ENCODE data around the gene AK5.

Gene AK5, protein sequence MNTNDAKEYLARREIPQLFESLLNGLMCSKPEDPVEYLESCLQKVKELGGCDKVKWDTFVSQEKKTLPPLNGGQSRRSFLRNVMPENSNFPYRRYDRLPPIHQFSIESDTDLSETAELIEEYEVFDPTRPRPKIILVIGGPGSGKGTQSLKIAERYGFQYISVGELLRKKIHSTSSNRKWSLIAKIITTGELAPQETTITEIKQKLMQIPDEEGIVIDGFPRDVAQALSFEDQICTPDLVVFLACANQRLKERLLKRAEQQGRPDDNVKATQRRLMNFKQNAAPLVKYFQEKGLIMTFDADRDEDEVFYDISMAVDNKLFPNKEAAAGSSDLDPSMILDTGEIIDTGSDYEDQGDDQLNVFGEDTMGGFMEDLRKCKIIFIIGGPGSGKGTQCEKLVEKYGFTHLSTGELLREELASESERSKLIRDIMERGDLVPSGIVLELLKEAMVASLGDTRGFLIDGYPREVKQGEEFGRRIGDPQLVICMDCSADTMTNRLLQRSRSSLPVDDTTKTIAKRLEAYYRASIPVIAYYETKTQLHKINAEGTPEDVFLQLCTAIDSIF
- 7.3 to 20.0 reads per million in 2 donors for total RNA-seq

DNA sequence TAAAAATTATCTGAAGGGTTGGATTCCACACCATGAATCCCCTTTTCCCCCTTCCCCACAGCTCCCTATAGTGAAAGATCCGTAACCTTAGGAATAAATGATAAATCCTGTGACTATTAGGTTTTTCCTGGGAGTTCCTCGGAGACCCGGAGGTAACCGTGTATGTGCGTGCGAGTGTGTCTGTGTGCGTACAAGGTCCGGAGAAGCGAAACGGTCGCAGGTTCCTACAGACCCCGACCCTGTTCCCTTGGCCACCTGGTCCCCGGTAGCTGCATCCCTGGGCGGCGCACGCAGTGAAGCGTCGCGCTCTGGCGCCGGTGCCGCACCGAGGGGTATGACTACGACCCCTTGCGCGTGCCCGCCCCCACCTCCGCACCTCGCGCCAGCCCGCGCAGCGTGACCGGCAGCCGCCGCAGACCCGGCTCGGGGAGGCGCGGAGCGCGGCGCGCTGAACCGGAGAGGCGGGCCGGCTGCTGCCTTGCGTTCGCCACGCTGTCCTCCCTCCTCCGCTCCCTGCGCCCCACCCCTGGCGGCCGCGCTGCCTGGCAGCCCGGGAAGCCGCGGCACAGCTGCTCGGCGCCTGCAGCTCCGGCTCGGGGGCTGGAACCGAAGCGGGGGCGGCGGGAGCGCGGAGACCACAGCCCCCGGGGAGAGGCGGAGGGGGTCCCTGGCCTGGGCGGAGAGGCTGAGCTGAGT lies at the start of gene AK5:
TSS of gene AK5 (plus strand) at position 529 of the 696 bp plus-strand sequence. CDS start 295 bp downstream, outside the sequence.
- peak; percentile 23 for DNase-seq

DNA sequence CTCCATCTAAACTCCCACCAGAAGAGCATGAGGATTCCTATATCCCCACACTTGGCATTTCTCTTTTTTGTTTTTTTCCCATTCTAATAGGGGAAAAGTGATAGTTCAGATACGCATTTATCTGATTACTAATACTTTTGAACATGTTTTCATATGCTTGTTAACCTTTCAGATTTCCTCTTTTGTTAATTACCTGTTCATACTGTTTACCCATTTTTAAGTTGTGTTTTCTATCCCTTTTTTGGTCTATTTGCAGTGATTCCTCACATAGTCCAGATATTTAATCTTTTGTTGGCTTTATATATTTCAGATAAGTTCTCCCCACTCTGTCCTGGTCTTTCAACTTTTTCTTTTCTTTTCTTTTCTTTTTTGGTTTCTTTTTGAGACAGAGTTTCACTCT lies 49.0 kb upstream of the AK5 start:
- DNase-seq = no peak

DNA sequence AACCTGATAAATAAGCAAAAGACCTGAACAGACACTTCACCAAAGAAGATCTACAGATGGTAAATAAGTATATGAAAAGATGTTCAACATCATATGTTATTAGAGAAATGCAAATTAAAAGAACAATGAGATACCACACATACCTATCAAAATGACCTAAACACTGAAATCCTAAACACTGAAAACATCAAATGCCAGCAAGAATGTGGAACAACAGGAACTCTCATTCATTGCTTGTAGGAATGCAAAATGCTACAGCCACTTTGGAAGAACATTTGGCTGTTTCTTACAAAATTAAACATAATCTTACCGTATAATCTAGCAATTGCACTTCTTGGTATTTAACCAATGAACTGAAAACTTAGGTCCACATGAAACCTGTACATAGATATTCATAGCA lies 47.7 kb upstream of the AK5 start:
- DNase-seq = no peak

DNA sequence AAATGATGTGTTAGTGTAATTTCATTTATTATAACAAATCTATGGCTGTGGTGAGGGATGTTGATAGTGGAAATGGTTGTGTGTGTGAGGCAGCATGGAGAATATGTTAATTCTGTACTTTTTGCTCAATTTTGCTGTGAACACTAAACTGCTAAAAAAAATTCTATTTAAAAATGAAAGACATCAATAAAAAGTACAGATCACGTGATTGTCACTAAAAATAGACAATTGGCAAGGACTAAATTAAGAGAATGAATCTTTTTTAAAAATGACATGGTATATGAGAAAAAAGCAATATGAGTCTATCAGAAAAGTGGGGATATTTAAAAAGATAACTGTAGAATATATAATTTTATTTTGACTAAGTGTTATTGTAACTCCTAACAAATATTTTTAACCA lies 46.9 kb upstream of the AK5 start:
- DNase-seq = no peak

DNA sequence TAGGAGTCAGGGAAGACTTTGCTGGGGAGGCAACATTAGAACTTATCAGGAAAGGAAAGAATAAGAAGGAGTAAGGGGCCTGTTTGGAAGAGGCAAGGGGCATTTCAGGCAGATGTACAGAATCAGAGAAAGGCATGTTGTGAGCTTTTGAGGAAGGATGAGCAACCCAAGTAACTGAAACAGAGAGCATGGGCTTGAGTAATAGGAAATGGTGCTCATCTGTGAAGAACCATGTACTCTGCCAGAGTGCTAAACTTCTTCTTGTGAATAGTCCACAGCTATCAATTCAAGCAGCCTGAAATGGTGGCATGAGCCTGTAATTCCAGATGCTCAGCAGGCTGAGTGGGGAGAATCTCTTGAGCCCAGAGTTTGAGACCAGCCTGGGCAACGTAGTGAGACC lies 43.4 kb upstream of the AK5 start:
- no peak for DNase-seq

DNA sequence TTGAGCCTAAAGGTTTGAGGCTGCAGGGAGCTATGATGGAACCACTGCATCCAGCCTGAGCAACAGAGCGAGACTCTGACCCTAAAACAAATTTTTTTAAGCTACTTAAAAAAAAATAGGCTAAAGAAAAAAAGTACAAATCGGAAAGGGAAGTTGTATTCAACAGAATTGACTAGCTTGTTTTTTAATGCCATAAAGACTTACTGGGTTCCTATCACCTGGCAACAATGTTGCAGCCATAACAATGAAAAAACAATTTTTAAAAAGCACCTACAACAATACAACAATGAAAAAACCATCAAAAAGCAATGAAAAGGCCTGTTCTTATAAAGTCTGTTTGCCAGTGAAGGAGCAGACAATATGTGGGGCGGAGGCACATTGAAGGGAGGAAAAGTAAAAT lies 42.5 kb upstream of the AK5 start:
- DNase-seq = no peak

DNA sequence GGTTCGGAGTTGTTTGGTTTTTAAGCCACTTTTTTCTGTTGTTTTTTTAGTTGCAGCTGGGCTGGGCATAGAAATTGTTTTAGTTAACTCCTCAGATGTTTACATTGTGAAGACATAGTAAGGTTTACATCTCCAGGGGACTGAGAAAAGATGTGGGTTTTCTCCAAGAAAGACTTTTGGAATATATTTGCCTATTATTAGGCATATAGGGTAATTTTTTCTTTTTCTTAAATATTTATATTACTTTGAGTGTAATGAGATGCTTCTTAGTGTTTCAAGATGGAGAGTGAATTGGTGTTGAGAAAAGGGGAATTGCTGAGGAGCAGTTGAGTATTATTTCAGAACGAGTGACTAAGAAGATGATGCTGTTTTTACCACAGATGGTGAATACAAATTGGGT lies 36.0 kb upstream of the AK5 start:
- DNase-seq = no peak

DNA sequence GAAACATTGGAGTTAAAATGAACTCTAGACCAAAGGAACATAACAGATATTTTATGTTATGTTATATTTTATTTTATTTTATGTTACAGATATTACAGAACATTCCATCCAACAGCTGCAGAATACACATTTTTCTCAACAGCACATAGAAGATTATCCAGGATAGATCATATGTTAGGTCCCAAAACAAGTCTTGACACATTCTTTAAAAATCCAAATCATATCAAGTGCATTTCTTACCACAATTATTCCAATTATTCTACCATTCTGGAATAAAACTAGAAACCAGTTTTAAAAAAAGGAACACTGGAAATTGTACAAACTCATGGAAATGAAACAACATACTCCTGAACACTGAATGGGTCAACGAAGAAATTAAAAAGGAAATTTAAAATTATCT lies 31.7 kb upstream of the AK5 start:
- no peak for DNase-seq

DNA sequence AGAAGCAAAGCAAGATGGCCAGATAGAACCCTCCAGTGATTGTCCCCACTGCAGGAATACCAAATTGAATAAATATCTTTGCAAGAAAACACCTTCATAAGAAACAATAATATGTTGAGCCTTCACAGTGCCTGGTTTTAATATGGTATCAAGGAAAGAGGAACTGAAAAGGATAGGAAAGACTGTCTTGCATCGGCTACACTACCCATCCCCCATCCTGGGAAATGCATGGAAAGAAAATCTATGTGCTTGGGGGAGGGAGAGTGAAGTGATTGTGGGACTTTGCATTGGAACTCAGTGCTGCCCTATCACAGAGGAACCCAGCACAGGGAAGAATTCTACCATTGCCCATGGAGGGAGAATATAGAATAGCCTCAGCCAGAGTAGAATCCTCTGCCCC lies 28.6 kb upstream of the AK5 start:
- no peak for DNase-seq

DNA sequence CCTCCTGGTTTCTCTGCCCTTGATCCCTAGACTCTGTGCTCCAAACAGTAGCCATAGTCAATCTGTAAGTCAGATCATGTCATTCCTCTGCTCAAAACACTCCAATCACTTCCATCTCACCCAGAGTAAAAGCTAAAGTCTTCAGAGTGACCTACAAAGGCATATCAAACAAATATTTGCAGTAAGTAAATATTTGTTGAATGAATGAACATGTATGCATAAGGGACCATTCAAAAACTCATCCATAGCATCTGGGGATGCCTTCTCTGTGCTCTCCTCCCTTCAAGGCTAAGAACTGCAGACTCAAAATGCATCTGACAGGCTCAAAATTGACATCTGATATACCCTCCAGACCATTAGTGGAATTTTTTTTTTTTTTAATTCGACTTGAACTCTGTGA lies 18.1 kb upstream of the AK5 start:
- DNase-seq = no peak

DNA sequence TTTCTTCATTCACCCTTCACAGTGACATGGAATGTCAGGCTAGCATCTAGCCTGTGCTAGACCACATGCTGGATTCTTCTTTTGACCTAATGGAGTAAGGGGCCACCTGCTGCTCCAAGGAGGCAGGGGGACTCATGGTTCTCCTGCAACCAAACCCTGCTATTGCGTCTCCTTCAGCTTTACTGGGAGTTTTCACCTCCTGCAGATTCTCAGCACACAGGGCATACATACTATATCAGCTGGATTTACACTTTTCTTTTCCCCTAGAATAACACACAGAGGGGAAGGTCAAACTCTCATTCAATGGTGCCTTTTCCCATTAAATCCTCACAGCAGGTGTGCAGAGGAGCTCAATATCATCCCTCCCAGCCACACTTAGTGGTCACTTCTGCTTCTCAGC lies 16.6 kb upstream of the AK5 start:
- no peak for DNase-seq

DNA sequence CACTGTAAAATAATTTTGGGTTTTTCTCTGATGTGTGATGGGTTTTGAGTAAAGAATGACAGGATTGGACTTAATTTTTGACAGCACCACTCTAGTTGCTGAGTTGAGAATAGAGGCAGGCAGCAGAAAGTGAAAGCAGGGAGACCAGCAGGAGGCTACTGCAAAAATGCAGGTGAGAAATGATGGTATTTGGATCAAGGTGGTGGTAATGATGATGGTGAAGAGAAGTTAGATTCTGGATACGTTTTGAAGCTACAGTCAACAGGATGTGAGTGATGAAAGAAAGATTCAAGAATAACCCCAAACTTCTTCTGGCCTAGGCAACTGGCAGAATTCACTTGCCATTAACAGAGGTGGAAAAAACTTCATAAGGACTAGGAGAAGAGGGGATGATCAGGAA lies 14.8 kb upstream of the AK5 start:
- no peak for DNase-seq

DNA sequence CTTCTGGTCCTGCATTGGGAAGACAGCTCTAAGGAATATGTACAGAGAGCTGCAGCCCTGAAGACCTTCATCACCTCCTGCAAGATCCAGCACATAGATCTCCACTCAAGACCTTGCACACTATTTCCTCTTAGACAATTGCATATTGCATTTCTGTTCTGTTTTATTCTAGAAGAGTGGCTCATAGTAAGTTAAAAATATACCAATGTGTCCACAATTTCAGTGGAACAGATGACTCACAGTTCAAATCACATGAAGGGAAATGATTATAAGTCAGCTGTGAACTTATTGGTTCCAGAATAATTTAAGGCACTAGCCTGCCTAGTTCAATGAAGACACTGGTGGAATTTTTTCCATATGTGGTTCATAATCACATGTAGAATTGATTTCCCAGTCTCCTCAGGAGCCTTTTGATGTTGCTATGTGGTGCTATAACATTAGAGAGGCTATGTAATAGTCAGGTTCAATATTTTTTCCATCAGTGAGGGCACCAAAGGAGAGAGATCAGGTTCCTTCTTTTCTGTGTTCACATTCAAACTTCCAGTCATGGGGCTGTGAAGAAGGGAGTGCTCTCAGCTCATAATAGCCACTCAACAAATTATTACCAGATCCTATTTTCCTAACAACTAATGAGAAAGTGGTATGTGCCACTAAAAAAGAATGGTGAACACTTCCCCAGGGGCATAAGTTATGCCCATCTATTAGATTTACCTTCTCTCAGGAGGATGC lies 9.8 kb upstream of the AK5 start:
- no peak for DNase-seq

DNA sequence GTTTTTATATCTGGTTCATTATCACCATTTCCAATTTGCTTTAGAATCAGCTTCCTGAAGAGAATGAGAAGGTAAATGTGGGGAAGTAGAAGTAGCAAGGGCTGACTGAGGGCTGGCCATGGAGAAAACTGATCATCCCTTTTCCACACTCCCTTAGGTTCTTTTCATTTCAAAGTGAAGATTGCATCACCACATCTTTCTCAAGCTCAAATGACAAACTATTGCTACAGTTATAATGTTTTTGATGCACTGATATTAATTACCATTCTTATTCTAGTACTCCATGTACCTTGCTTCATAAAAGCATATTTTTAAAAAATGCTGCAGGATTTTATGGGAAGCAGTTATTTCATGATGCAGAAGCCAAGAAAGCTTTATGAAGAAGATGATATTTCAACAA lies 7.9 kb upstream of the AK5 start:
- no peak for DNase-seq

DNA sequence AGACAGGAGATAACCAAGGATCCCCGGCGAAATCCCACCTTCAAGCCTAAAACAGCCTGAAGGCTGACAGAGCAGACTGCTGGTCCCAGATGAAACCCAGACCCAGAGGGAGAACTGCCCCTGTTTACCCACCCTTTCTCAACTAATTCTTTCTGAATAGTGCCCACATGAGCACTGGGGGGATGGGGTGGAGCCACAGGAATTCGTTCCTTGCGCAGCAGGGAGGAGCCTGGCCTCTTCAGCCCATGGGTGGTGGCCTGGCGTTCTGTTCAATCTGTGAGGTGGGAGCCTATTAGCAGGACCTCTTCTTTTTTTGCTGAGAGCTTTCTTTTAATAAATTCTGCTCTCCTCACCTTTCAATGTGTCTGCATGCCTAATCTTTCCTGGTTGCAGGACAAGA lies 6.6 kb upstream of the AK5 start:
- DNase-seq = no peak

DNA sequence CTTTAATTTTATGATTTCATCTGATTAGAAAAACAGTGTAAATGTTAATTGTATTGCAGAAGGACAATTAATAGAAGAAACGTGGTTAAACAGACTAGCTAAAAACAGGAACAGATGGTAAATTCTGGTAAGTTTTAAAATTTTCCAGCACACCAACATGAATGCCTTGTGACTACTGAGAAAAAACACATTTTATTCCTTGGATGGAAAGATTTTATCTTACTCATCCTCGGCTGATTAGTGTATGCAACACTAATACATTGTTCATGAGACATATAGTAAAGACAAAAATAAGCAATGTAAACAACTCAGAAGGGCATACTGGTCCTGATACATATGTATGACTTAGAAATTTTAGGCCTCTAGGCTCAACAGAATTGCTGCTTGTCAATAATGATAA lies 4.9 kb upstream of the AK5 start:
- no peak for DNase-seq

DNA sequence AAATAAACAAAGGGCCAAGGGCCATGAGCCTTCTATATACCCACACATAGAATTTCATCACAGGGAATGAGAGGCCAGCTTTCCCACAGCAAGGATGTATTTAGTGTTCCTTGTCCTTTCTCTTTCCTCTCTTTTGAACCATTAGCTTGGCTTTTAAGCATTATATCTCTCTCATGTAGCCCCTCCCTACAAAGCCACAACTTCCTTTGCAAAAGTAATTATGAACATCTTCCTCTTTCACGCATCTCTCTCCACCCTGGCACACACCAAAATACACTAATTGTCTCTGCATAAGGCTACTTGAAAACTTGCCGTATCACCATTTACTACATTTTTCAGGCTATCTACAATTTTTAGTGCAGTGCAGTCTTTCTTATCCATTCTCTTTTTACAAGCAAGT lies 1.9 kb upstream of the AK5 start:
- DNase-seq = no peak

DNA sequence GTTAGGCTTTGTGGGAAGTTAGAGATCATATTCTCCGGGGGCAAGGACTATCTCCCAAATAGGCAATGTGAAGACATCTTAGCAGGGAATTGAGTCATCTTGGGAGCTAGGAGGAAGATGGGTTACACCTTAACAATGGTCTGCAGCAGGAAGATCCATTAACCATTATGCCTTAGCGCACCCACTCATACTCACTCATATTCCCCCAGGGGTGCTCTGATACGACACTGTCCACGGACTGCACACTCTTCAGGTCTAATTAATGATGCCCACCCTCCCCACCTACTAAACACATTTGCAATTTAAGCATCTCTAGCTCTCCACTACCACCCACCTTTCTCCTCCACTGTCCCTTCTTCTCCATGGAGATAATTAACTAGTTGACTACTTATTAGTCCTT lies 857 bp upstream of the AK5 start:
- no peak for DNase-seq

DNA sequence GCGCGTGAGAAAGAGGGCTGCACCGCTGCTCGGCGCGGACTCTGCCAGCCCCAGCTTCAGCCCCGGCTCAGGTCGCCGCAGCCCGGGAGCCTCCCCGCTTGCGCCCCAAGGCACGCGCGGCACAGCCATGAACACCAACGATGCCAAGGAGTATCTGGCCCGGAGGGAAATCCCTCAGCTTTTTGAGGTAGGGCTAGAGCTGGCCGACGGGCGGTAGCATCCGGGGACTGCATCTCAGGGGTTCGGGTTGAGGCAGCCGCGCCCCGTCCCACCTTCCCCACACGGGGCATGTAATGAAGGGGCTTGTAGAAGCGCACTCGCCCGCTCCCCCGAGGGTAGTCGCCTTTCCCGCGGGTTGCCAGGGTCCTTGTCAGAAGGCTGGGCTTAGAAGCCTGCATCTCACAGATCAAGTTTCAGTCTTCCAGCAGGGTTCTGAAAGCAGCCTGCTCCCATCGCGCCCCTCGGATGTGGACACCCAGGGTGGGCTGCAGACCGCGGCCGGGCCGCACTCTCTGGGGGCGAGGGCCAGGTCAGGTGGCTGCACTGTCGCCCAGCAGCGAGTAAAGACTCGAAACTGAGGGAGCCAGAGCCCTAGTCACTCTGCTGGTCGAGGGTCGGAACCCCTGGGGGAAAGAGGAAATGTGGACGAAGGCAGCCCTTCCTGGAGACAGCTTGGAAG lies 507 bp downstream of the AK5 start:
- peak; percentile 13 for DNase-seq

DNA sequence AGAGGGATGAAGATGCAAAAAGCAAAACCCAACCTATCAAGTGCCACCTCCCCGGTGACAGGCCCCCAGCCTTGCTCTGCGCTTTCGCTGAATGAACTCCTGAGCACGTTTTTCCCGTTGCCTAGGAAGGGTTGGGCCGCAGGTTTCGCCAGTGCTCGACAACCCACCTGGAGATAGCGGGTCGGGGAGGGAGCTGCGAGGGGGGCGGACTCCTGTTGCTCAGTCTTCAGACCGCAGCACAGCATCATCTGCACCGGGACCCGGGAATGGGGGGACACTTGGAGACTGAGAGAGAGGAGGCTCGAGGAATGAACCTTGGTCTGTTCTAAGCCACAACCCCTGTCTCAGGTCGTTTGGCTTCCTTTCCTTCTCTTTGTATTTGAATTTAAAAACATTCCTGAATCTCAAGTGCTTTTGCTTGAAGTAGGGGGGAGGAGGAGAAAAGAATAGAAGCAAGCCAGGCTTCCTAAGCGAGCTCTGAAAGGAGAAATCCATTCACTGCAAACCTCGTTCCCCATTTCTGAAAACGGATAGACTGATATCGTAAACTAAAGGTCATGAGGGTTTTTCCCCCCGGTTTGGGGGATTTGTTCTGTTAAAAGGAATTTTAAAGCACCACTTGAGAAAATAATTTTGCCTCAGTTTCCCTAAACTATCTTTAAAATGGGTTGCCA lies 1.2 kb downstream of the AK5 start:
- peak; percentile 1 for DNase-seq

DNA sequence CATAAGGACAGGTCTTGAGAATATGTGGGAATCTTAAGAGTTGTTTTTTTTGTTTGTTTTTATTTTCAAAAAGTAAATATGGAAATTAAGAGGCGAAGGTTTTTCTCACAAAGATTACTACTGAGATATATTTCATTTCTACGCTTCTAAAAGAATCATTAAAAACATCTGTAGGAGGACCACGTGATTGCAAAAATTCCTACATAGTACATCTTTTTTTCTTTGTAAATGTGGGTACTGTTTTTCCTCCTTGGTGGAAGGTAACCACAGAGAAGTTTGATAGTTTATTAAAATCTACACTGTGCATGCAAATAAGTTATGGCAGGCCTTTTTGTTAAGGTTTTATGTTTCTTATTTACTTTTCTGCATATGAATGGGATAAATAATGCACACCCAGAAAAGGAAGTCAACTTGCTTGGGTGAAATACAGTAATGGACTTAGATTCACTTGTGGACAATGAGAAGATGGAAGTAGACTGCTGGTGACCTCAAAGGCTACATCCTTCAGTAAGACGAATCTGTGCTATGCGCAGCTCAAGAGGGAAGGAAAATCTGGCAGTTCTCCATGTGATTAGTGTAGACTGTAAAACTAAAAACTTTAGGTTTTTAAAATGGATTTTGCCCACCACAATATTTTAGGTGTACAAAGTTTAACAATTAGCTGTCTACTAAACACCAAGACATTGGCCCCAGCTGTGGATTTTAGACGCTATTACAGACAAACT lies 2.0 kb downstream of the AK5 start:
- DNase-seq = no peak

DNA sequence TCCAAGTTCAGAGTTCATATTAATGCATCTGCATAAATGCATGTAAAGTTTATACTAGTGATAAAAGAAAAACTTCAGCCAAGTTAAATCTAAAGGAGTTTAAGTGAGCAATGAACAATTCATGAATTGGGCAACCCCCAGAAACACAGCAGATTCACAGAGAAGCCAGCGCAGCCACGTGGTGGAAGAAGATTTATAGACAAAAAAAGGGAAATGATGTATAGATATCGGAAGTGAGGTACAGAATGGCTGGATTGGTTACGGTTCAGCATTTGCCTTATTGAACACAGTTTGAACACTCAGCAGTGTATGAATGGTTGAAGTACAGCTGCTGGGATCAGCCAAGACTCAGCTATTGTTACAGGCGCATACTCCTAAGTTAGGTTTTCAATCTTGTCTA lies 5.7 kb downstream of the AK5 start:
- no peak for DNase-seq

All from T-helper 9 cell (primary cell).